NCI-H2196 (cell line): ENCODE results near the gene MRPL21.
A peak's percentile ranks its signal among the peaks of the same experiment; 100 is the strongest.

Experiments used
- DNase-seq: peaks from one replicate; lab custom pipeline; 2025; ENCODE audit not compliant: unreplicated experiment; lab: John Stamatoyannopoulos, UW

Gene MRPL21

DNA sequence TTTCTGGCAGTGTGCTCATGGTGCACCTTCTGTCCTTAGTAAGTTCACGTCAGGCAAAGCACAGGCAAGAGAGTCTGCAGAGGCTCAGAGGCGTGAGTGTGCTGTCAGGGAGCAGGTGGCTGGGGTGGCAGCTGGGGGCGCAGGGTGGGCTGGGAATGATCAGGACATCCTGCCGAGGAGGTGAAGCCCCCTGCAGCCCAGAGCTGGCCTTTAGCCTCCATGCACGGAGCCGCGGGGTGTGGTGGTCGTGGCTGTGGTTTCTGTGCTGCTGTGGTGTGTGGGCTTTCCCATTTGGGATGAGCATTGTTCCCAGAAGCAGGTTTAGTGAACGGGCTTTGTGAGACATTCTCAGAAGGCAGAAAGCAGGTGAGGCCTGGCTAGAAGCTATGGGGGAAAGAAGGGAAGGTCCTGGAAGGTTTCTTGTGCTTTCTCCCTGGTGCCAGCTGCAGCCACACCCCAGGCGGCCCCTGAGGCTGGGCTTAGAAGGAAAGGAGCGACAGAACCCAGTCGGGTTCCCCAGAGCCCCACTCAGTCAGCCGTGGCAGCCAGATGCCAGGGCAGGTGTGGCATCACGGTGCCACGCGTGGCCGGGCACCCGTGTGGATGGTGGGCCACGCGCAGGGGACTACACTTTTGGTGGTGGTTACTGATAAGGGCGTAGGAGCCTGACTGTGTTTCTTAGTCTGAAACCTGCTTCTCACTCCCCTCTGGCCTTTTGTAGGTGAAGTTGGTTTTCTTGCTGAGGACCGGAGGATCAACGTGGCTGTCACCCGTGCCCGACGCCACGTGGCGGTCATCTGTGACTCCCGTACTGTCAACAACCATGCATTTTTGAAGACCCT lies 32.1 kb upstream of the MRPL21 start:
- DNase-seq, result no peak

DNA sequence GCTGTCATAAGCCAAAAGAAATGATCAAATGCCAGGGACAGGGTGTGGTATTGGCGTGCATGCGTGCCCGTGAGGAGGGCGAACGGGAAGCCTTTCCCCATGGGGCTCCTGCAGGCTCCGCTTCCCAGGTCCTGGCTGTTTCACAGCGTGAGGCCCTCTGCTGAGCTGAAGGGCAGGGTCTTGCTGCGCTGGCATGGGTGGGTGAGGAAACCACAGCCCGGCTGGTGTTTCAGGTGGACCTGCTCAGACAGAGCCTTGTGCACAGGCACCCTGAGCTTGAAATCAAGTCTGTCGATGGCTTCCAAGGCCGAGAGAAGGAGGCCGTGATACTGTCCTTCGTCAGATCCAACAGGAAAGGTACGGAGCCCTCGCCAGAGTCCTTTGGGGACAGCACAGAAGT lies 31.4 kb upstream of the MRPL21 start:
- no peak for DNase-seq

DNA sequence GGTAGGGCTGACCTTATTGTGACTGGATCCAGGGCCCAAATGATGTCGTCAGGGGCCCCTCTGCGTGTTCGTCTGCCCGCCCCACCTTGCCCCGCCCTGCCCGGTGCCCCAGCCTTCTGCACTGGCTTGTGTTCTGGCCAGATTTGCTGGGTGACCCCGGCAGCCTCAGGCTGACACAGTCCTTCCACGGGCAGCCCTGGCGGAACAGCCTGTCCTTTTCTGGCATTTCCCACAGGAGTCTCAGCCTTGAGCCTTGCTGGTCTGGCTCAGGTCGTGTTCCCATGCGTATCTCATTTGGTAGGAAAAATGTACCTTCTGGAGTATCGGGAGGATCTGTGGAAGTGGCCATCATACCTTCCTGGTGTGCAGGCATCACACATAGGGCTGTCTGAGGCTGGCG lies 31.0 kb upstream of the MRPL21 start:
- no peak for DNase-seq

DNA sequence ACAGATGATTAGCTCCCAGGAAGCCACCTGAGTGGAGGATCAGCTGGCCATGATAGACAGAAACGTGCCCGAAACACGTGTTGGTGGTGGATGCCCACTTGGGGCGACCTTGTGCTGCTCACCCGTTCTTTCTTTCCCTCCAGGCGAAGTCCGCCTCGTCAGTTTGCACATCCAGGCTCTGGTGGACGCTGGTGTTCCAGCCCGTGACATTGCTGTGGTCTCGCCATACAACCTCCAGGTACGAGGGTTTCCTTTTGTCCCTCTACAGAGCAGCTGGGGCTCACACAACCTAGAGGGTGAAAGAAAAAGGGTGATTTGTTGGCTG lies 30.7 kb upstream of the MRPL21 start:
- no peak for DNase-seq

DNA sequence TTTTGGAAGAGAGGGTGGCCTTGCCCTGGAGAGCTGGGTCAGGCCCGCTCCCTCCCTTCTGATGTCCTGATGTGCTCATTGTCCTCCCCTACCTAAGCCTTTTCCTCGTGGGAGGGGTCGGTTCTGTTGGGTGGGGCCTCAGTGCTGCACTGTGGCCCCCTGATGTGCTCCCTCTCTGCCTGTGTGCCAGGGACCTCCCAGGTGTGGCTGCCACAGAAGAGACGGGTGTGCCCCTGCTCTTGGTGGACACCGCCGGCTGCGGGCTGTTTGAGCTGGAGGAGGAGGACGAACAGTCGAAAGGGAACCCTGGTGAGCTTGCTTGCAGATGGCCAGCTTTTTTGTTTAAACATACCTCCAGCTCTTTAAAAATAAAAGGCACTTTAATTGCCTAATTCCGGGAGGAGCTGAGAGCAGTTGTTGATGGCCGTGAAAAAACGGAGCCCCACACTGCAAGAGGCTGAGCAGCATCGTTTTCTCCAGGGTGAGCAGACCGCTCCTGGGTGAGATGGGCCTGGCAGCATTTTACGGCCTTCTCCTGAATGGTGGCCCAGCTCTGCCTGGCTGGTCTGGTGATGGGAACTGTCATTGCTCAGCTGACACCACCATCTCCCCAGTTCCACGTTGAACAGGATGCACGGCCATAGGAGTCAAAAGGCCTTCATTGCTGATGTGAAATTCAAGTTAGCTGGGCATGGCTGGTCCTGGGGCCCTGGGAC lies 30.1 kb upstream of the MRPL21 start:
- no peak for DNase-seq

DNA sequence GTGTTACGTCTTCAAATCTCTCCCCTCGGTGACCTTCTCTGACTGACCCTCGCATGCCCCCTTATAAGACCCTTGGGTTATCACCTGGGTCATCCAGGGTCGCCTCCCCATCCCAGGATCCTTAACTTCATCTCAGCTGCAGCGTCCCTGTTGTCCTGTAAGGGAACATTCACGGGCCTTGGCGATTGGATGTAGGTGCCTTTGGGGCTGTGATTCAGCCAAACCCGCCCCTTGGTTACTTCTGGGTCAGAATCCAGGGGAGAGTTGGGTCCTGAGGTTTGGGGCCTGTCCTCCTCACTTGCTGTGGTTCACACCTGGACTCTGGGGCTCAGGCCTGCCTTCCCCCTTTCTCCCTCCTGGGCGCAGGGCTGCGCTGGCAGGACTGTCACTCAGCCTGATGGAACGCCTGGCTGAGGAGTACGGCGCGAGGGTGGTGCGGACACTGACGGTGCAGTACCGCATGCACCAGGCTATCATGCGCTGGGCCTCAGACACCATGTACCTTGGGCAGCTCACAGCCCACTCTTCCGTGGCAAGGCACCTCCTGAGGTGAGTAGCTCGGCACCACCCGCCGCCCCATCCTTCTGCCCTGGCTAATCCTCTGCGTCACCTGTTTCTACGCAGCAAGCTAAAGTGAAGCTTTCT lies 29.4 kb upstream of the MRPL21 start:
- DNase-seq, result no peak

DNA sequence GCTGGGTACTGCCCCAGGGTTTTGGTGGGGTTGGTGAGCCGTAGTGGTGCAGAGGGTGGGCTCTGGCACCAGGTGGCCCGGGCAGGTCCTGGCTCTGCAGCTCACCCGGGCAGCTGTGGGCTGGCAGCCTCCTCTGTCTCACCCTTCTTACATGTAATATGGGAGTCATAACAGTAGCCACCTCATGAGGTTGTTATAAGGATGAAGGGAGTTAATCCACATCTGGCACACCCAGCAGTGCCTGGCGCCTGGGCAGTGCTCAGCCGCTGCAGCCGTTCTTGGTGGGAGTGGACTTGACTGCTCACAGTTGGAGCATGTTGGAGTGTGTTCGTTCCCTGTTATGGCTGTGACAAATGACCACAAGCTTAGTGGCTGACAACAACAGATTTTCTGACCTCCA lies 28.7 kb upstream of the MRPL21 start:
- no peak for DNase-seq

DNA sequence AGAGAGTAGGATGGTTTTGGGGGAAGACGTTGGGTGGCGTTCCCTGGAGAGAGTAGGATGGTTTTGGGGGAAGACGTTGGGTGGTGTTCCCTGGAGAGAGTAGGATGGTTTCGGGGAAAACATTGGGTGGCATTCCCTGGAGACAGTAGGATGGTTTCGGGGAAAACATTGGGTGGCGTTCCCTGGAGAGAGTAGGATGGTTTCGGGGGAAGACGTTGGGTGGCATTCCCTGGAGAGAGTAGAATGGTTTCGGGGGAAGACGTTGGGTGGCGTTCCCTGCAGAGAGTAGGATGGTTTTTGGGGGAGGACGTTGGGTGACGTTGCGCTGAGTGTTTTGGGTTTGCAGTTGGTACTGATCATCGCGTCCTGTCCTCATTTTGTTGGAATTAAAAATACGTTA lies 28.3 kb upstream of the MRPL21 start:
- DNase-seq, result no peak

DNA sequence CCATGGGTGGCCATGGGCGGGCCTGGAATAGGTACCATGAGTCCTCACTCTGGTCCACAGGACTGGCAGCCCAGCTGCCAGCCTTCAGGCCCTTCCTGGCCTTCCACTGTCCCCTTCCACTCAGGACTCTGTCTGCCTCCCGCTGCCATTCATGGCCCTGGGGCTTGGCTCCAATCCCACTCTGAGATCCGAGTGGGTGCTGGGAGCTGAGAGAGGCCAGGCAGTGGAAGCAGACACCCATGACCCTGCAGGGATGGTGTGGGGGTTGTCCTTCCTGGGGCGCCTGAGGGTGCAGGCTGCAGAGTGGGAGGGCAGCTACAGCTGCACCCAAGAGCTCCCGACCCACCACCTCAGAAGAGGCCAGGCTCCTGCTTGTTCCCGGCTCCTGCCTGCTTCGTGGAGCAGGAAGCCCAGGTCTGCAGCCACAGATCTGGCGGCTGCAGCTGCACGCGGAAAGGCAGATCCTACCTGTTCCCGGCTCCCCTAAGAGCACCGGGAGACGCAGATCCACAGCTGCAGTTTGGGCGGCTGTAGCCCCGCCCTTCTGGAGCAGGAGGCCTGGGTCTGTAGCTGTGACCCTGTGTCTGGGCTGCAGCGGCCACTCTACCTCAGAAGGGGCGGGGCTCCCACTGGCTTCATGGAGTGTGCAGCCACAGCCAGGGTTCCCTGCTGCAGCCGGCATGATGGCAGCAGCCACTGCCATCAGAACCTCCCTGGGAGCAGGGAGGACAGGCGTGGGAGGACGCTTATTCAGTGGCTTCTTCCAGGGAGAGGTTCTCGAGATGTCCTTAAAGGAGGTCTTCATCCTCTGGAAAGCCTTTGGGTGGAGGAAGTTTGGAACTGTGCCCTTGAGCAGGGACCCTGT lies 27.6 kb upstream of the MRPL21 start:
- no peak for DNase-seq

DNA sequence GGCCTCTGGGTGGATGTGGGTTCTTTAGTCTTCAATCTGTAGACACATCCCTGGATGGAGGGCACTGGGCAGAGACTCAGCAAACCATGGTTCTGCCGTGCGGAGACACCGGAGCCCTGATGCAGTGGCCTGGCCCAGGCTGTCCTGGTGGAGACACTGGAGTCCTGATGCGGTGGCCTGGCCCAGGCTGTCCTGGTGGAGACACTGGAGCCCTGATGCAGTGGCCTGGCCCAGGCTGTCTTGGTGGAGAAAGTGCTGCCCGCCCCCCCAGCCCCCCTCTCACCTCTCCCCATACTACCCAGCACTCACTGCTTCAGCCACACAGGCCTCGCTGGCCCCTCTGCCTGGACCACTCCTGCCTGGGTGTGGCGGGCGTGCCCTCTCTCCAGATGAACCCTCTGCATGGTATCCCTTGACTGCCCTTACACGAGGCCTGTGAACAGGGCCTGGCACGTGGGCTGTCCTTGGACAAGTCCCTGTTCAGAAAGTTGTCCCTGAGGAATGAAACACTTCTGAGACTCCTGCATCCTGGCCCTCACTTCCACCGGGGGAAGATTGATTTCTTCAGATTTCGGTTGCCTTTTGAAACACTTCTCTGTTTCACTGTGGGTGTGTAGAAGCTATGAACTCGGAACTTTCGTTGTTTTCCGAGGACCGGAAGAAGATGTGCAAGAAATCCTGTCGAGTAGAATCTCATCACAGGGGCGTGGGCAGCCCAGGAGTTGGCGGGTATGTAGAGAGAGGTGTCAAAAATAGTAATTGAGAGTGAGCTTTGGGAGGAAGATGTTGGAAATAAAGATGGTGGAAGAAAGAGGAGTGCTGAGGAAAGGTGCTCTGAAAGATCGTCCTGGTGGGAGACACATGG lies 26.3 kb upstream of the MRPL21 start:
- no peak for DNase-seq

DNA sequence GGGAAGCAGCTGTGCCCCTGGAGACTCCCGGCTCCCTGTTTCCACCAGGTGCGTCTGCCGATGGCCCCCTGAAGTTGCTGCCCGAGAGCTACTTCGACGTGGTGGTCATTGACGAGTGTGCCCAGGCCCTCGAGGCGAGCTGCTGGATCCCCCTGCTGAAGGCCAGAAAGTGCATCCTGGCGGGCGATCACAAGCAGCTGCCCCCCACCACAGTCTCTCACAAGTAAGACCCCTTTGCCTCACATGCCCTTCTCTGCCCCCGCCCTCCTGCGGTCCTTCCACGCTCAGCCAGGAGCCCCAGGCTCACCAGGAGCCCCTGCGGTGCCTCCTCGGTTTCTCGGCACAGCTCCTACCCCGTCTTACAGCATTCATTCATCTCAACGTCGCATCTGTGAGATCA lies 25.5 kb upstream of the MRPL21 start:
- DNase-seq, result no peak

DNA sequence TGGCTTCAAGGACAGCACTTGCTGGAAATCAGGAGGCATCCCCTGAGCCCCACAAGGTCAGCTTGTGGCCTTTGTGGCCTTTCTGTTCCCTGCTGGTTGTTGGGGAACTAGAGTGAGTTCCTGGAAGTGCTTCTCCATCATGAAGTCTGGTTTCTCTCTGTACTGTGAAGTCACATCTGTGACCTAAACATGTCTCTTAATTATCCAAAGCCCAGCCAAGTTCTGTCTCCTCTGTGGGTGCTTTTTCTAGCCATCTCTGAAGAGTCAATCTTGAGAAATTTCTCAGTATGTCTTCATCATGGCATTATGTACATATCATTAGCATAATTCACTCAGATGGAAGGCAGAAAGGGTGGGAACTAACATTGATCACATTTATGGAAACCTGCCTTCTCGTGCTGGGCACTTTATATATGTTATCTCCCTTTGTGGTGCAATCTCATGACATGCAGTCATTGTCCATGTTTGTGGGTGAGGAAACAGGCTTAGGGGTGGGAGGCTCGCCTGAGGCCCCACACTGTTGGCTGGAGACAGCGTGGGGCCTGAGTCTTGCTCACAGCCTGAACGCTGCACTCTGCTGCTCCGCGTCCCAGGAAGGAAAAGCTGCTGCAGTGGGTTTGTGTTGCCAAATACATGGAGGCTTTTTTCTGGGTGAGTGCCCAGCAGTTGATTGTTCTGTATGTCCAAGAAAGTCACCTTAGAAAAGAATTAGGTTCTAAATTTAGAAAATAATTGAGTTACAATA lies 24.7 kb upstream of the MRPL21 start:
- DNase-seq, result no peak

DNA sequence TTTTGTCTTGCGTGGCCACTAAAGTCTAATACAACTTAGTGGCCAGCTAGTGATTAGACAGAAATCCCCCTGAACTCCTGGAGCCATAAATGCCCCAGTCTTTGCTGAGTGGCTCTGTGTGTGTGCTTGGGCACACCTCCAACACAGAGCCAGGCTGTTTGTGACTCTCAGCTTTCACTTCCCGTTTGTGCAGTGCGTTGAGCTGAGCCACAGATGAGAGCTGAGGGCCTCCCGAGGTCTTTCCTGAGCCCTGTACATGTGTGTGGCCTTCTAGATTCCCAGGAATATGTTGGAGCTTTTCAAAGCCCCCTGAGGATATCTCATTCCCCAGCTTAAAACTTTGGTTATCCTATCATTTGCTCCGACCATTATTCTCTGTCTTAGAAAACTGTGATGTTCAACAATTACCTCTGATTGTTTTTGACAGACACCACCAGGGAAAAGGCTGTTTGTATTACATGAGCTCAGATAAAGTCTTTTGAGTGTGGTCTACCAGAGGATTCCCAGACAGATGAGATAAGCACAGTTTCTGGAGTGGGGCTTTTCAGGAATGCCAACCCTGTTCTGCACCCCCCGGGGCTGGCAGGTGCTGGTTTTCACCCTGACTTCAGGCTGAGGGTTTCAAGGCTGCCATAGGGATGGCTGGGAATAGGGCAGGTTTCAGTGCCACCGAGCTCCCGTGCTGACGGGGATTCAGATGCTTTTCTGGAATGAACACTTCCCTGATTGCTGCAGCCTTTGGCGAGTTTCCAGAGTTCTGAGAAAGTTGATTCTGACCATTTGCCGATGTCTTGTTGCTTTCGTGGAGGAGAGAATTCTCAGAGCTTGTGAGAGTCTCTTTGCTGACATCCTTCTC lies 23.9 kb upstream of the MRPL21 start:
- peak; percentile 14 for DNase-seq

DNA sequence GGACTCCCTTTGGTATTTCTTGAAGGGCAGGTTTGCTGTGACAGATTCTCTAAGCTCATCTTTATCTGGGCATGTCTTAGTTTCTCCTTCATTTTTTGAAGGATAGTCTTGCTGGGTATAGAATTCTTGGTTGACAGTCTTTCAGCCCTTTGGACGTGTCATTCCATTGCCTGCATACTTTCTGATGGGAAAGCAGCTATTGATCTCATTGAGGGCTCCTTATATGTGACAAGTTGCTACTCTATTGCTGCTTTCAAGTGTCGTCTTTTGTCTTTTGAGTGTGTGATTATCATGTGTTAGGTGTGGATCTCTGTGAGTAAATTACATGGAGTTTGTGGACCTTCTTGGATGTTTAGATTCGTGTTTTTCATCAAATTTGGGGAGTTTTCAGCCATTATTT lies 22.0 kb upstream of the MRPL21 start:
- DNase-seq, result no peak

DNA sequence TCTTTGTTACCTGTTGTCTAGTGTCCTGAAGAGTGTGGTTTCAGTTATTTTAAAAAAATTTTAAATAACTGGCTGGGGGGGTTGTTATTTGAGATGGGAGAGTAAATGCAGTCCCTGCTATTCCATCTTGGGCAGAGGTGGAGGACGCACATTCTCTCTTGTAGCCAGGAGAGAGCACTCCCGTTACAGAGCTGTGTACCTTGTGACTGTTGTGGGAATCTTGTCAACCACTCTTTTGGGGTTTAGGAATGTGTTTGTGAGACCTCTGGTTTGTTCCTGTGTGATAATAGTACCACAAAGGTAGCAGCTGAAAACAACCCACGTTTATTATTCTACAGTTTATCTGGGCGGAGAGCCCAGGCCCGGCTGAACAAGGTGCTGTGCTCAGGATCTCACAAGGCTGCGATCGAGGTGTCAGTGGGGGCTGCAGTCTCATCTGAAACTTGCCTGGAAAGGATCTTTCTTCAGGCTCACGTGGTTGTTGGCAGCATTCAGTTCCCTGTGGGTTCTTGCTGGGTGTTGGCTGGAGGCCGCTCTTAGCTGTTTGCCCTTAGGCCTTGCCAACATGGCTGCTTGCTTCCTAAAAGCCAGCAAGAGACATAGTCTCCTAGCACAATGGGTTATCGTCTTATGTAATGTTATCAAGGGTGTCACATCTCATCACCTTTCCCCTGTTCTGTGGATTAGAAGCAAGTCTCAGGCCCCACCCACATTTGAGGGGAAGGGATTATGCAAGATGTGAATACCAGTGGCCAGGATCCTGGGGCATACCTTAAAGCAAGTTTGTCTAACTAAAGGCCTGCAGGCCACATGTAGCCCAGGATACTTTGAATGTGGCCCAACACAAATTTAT lies 20.7 kb upstream of the MRPL21 start:
- DNase-seq, result no peak

DNA sequence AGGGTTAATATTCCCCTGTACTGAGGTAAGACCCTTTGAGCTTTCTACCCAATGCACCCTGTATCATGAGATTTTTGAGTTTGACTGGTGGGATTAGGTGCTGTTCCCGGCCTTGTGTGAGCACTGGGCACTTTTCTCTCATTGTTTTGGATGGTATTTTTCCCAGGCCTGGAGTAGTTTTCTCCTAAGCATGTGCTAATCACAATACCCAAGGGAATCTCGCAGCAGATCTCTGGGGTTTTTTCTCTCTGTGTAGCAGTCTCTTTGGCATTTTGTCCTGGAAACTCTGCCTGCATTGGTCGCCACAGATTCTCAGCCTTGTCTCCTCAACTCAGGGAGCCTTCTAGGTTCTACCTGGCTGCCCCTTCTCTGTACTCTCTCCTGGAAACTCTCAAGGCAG lies 20.0 kb upstream of the MRPL21 start:
- DNase-seq, result no peak

DNA sequence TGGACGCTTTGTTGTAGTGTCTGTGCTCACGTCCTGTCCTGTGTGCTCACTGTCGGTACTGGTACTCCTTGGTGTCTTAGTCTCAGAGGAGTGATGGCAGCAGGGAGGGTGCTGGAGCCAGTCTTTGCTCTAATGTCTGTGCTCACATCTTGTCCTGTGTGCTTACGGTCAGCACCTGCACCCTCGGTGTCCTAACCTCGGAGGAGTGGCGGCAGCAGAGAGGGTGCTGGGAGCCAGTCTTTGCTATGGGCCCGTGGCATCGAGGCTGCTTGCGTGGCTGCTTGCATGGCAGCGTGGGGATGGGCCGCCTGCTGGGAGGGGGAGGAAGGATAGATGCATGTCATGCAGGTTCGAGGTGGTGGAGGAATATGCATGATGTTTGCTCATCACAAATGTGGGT lies 12.8 kb upstream of the MRPL21 start:
- DNase-seq, result no peak

DNA sequence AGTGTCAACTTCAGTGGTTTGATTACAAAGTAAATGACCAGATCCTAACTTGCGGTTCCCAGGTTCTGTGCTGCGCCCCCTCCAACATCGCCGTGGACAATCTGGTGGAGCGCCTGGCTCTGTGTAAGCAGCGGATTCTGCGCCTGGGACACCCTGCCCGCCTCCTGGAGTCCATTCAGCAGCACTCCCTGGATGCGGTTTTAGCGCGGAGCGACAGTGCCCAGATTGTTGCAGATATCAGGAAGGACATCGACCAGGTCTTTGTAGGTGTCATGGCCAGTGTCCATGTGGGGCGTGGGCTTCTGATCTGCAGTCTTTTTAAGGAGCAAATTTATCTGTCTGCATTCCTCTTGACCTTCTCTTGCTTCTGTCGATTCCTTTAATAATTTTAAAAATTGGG lies 11.1 kb upstream of the MRPL21 start:
- no peak for DNase-seq
